Uterus (tissue), 4 donors: ENCODE measurements around the gene CRYBG2. TPM values are rescaled to one million over a fixed set of nuclear protein-coding genes. Genes with fewer than 3 reads are reported as not detected.

Experiments used
- DNase-seq, 2 donors: peaks; one replicate each; pipeline ENCODE4 v3.0.0-alpha.2; 2019 to 2020
- H3K27ac ChIP-seq, 2 donors: fragments of 200-600 bp; sonication (generic); 1 replicate in 1 of 2; 2 replicates in 1 of 2; pipeline ENCODE4 v1.5.1; 2016 to 2018
- H3K27me3 ChIP-seq, 2 donors: fragments of 200-600 bp; sonication (generic); one replicate each; pipeline ENCODE4 v1.5.1; 2018 to 2019; ENCODE audit warnings: control low read depth in 1 of 2
- H3K36me3 ChIP-seq, 2 donors: fragments of 200-600 bp; sonication (generic); one replicate each; pipeline ENCODE4 v1.5.1; 2019; ENCODE audit warnings: control low read depth in 1 of 2
- H3K4me1 ChIP-seq, 2 donors: fragments of 200-600 bp; sonication (generic); one replicate each; pipeline ENCODE4 v1.5.1; 2018 to 2019; ENCODE audit warnings: control low read depth in 1 of 2
- H3K4me3 ChIP-seq, 2 donors: fragments of 200-600 bp; sonication (generic); 1 replicate in 1 of 2; 2 replicates in 1 of 2; pipeline ENCODE4 v1.5.1; 2018 to 2019; ENCODE audit warnings: mild to moderate bottlenecking in 1 of 2
- H3K9me3 ChIP-seq, 2 donors: fragments of 200-600 bp; sonication (generic); one replicate each; pipeline ENCODE4 v1.5.1; 2019; ENCODE audit warnings: control low read depth in 1 of 2
- POLR2A ChIP-seq, 2 donors: fragments of 450-650 bp; IDR thresholded peaks; one replicate each; pipeline ENCODE4 v1.6.1; 2016; ENCODE audit warnings: antibody characterized with exemption in 2 of 2, mild to moderate bottlenecking in 1 of 2, moderate library complexity in 1 of 2
- intact Hi-C: fragments of 100-400 bp; cut with DNase I; formaldehyde crosslinking; loops from one replicate; pipeline ENCODE4 v1.15.1; 2023; ENCODE audit warnings: low total_unique reads
- total RNA-seq, 4 donors: library from RNA; depleted of rRNA in 3 of 4; stranded (reverse); fragments of >200 nt in 3 of 4; gene quantifications; one replicate each; pipeline versions ENCODE4 v1.1.0 to v1.2.4, GENCODE V29; 2014 to 2023
- TF ChIP-seq, protein P1 (sequence below), 4 experiments: fragments of 200-600 bp in 2 of 4; fragments of 450-650 bp in 2 of 4; sonication (generic) in 2 of 4; IDR thresholded peaks; one replicate each; pipeline ENCODE4 v1.5.1; 2016 to 2019; ENCODE audit warnings: antibody characterized with exemption in 4 of 4, mild to moderate bottlenecking in 2 of 4, moderate library complexity in 1 of 4
- donor health status: DM: yes; HTN: yes; CAD: no.

Gene CRYBG2
- total RNA-seq, 4 donors from 2014 or later, result 3.0 TPM; not detected in 3

- TF ChIP-seq, protein P1, sequence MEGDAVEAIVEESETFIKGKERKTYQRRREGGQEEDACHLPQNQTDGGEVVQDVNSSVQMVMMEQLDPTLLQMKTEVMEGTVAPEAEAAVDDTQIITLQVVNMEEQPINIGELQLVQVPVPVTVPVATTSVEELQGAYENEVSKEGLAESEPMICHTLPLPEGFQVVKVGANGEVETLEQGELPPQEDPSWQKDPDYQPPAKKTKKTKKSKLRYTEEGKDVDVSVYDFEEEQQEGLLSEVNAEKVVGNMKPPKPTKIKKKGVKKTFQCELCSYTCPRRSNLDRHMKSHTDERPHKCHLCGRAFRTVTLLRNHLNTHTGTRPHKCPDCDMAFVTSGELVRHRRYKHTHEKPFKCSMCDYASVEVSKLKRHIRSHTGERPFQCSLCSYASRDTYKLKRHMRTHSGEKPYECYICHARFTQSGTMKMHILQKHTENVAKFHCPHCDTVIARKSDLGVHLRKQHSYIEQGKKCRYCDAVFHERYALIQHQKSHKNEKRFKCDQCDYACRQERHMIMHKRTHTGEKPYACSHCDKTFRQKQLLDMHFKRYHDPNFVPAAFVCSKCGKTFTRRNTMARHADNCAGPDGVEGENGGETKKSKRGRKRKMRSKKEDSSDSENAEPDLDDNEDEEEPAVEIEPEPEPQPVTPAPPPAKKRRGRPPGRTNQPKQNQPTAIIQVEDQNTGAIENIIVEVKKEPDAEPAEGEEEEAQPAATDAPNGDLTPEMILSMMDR (IDR thresholded peaks at IDR 0.05), result no peak
- no peak for TF ChIP-seq POLR2A (IDR thresholded peaks at IDR 0.05)
- peaks cover 5 to 10% of the 10 kb centered on the region in 2 donors for H3K27me3 ChIP-seq
- H3K4me3 ChIP-seq, result no peak overlapping the region
- no peak for DNase-seq
- intact Hi-C loops, result no loop called here
- H3K36me3 ChIP-seq, result no peaks in the 10 kb centered on the region
- peaks cover 0 to 9% of the 10 kb centered on the region in 2 donors for H3K4me1 ChIP-seq
- H3K27ac ChIP-seq, result no peak overlapping the region
- H3K9me3 ChIP-seq, result no peaks in the 10 kb centered on the region
Measured at GRCh38 chr1:26340047-26340481, 13.9 kb downstream of the CRYBG2 start.

GRCh38 chr1:26338670-26339069 is 15.3 kb downstream of the CRYBG2 start:
- peaks cover 5 to 20% of the 10 kb centered on the region in 2 donors for H3K27me3 ChIP-seq

GRCh38 chr1:26337625-26338024 is 16.3 kb downstream of the CRYBG2 start:
- peaks cover 5 to 20% of the 10 kb centered on the region in 2 donors for H3K27me3 ChIP-seq
- DNase-seq, result no peak
- H3K36me3 ChIP-seq, result no peaks in the 10 kb centered on the region
- H3K4me3 ChIP-seq, result no peak overlapping the region
- no peaks in the 10 kb centered on the region for H3K9me3 ChIP-seq
- intact Hi-C loops, result no loop called here
- H3K27ac ChIP-seq, result no peak overlapping the region
- H3K4me1 ChIP-seq, result peaks cover 0 to 9% of the 10 kb centered on the region in 2 donors
- TF ChIP-seq, protein P1 (IDR thresholded peaks at IDR 0.05), result no peak
- TF ChIP-seq POLR2A (IDR thresholded peaks at IDR 0.05), result no peak

More at GRCh38 chr1:26338670-26339069, 15.3 kb downstream of the CRYBG2 start:
- no peak overlapping the region for H3K27ac ChIP-seq
- H3K36me3 ChIP-seq, result no peaks in the 10 kb centered on the region
- TF ChIP-seq POLR2A (IDR thresholded peaks at IDR 0.05), result no peak
- TF ChIP-seq, protein P1 (IDR thresholded peaks at IDR 0.05), result no peak
- H3K4me3 ChIP-seq, result no peak overlapping the region
- DNase-seq, result no peak
- intact Hi-C loops, result no loop called here
- H3K9me3 ChIP-seq, result no peaks in the 10 kb centered on the region
- peaks cover 0 to 9% of the 10 kb centered on the region in 2 donors for H3K4me1 ChIP-seq

DNA sequence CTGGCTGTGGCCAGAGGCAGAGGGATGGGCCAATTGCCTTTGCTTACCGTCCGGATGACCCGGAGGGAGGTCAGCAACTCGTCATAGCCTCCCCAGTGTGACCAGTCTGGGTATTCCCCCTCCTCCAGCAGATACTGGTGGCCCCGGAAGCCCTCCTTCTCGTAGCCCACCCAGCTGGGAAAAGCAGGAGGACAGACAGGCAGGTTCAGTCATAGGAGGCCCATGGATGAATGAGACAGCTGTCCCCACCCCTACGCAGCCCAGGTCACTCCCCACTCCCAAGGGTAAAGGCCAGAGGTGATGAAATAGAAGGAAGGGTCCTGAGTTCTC is 16.8 kb downstream of the CRYBG2 start:
- H3K27ac ChIP-seq, result no peak overlapping the region
- peaks cover 0 to 9% of the 10 kb centered on the region in 2 donors for H3K4me1 ChIP-seq
- H3K9me3 ChIP-seq, result no peaks in the 10 kb centered on the region
- TF ChIP-seq, protein P1 (IDR thresholded peaks at IDR 0.05), result no peak
- TF ChIP-seq POLR2A (IDR thresholded peaks at IDR 0.05), result no peak
- peaks cover 5 to 20% of the 10 kb centered on the region in 2 donors for H3K27me3 ChIP-seq
- no peak overlapping the region for H3K4me3 ChIP-seq
- H3K36me3 ChIP-seq, result no peaks in the 10 kb centered on the region
- DNase-seq, result no peak
- intact Hi-C loops, result no loop called here

GRCh38 chr1:26336477-26337205 is 17.3 kb downstream of the CRYBG2 start:
- intact Hi-C loops, result no loop called here
- peak in 1 of 2 donors; percentile 42 for DNase-seq

More at GRCh38 chr1:26336477-26337205, 17.3 kb downstream of the CRYBG2 start:
- no peak for TF ChIP-seq POLR2A (IDR thresholded peaks at IDR 0.05)
- peak overlapping the region; percentile 3 to 31 for H3K4me3 ChIP-seq
- no peaks in the 10 kb centered on the region for H3K9me3 ChIP-seq
- H3K36me3 ChIP-seq, result no peaks in the 10 kb centered on the region
- peaks cover 5 to 20% of the 10 kb centered on the region in 2 donors for H3K27me3 ChIP-seq
- H3K27ac ChIP-seq, result no peak overlapping the region
- H3K4me1 ChIP-seq, result peaks cover 0 to 9% of the 10 kb centered on the region in 2 donors
